Stimulated activated CD4-positive, alpha-beta T cell treated with anti-CD3 and anti-CD28 coated beads, Interleukin-4, amount 100 ng/mL, for 24 hours (primary cell): ENCODE measurements around the gene RAP1GDS1.
A peak's percentile ranks its signal among the peaks of the same experiment; 100 is the strongest.

Source experiments
- DNase-seq: peaks from one replicate; pipeline ENCODE4 v3.0.0-alpha.2; 2020

RAP1GDS1 gene

DNA sequence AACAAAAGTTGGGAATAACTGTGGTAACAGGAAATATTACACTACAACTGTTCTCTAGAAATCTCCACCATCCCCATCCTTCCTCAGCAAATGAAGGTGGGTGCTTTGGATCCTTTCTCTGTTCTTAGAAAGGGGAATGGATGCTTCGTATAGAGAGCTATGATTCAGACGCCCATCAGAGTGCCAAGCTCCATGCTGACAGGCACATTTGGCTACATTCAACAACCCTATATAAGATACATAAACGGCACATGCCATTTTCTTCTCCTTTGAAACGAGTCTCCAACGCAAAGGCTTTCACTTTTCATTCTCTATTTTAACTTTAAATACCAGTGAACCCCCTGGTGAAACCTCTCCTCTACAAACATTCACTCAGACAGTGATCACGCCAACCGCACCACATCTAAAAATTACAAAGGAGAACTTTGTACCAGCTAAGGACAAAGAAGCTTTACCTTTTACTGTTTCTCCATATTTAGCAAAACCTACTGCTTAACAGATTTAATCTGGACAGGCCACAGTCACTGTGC, 224.7 kb downstream of the RAP1GDS1 start:
- DNase-seq: peak; percentile 25

DNA sequence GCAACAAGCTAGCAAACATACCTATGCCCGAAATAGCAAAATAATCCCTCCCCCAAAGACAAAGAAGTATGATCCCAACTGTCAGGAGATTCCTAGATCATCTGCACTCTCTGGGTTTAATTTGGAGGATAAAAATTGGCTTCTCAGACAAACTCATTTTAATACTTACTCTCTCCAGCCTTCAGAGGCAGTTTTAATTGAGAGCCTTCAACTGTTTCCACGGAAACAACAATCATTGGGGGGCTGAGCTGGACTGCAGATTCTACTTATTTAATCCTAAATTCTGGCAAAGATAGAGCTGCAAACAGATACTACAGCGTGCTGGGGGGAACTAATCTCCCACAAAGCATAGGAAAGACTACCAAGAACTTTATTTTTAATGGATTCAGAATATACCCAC, 229.1 kb downstream of the RAP1GDS1 start:
- DNase-seq: no peak

DNA sequence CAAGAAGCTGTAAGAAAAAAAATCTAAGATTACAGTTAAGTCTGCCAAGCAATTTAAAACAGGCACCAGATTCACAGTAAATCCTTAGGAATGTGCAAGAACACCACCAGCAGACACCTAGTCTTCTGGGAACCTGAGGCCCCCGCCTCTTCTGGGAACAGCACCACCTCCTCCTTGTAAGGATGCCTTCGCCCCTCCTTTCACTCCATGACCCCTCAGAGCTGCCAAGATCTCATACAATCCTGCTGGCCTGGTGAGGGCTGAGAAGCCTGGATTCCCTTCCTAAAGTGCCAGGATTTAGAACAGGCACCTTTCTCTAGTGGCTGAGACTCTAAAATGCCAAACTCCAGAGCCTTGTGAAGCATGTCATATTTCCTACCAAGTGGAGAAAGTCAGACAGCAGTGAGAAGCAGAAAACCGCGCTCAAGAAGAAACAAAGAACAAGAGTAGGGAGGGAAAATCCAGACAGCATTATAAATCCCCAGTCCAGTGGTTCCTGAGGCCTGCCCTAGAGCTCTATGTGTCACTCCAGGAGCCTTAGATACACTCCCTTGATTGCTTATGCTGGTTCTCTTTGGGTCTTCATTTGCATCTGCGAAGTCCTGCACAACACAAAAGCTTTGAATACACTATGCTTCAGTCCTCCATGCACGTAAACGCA, 230.8 kb downstream of the RAP1GDS1 start:
- DNase-seq: no peak

DNA sequence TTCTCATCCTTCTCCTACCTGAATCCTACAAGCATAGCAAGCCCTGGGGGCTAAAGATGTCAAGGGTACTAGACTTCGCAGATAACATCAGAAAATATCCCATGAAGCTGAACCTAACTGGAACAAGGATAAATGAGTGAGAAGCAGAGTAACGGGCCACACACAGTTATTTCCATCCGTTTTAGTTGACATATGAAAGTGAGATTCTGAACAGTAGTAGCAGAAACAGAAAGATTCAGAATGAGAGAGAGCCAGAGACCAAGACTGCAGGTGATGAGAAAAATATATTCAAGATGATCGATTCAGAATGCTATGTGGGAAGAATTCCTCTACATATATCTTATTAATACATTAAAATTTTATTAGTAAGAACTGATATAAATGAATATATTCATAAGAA, 232.1 kb downstream of the RAP1GDS1 start:
- DNase-seq: no peak
